CD14-positive monocyte (primary cell): Measurements from ENCODE around the gene LEMD1. TPM values are rescaled to one million over a fixed set of nuclear protein-coding genes. Genes with fewer than 3 reads are reported as not detected.

ENCODE experiments used
- DNase-seq, 3 donors: peaks; one replicate each; pipeline ENCODE4 v3.0.0-alpha.2; 2011 to 2022
- H2AFZ ChIP-seq: 2 replicates; pipeline ENCODE4 v1.6.0; 2012; ENCODE audit warnings: mild to moderate bottlenecking, low read depth, low read length, inconsistent platforms; ENCODE audit not compliant: insufficient read depth, poor library complexity, severe bottlenecking
- H3K27ac ChIP-seq, 2 donors: 1 replicate in 1 of 2; 2 replicates in 1 of 2; pipeline ENCODE4 v1.5.1; 2012 to 2013; ENCODE audit warnings: low read length in 2 of 2, control low read depth in 1 of 2, inconsistent platforms in 1 of 2, low read depth in 1 of 2, mild to moderate bottlenecking in 1 of 2
- H3K27me3 ChIP-seq, 2 donors: one replicate each; pipeline versions ENCODE4 v1.6.0 to v1.6.1; 2011 to 2013; ENCODE audit warnings: low read length in 2 of 2; ENCODE audit not compliant: control insufficient read depth in 2 of 2, insufficient read depth in 2 of 2
- H3K36me3 ChIP-seq, 2 donors: replicated peaks in 1 of 2; 1 replicate in 1 of 2; 2 replicates in 1 of 2; pipeline versions ENCODE4 v1.5.1 to v1.6.1; 2012 to 2013; ENCODE audit warnings: low read length in 2 of 2, control low read depth in 1 of 2, inconsistent platforms in 1 of 2, mild to moderate bottlenecking in 1 of 2; ENCODE audit not compliant: insufficient read depth in 2 of 2, control insufficient read depth in 1 of 2
- H3K4me1 ChIP-seq, 2 donors: 1 replicate in 1 of 2; 2 replicates in 1 of 2; pipeline versions ENCODE4 v1.5.1 to v1.6.1; 2012 to 2013; ENCODE audit warnings: low read length in 2 of 2, control low read depth in 1 of 2, inconsistent platforms in 1 of 2, mild to moderate bottlenecking in 1 of 2, moderate library complexity in 1 of 2; ENCODE audit not compliant: insufficient read depth in 2 of 2, control insufficient read depth in 1 of 2
- H3K4me2 ChIP-seq: replicated peaks from 2 replicates; pipeline ENCODE3; 2012; ENCODE audit warnings: low read length, moderate library complexity, mild to moderate bottlenecking; ENCODE audit not compliant: poor library complexity, severe bottlenecking; ENCODE audit errors: extremely low read depth
- H3K4me3 ChIP-seq, 3 experiments: fragments of 200-600 bp in 1 of 3; sonication (generic) in 1 of 3; replicated peaks in 1 of 3; 1 replicate in 2 of 3; 2 replicates in 1 of 3; pipeline ENCODE4 v1.5.1; 2011 to 2013; ENCODE audit warnings: low read length in 3 of 3, mild to moderate bottlenecking in 3 of 3, control low read depth in 2 of 3, low read depth in 2 of 3, inconsistent platforms in 1 of 3, moderate library complexity in 1 of 3
- H3K79me2 ChIP-seq: 2 replicates; pipeline ENCODE4 v1.6.0; 2012; ENCODE audit warnings: mild to moderate bottlenecking, control low read depth, inconsistent platforms, low read length, moderate library complexity; ENCODE audit not compliant: insufficient read depth
- H3K9ac ChIP-seq: 2 replicates; pipeline ENCODE4 v1.6.0; 2017; ENCODE audit warnings: low read length, mild to moderate bottlenecking; ENCODE audit not compliant: insufficient read depth, poor library complexity, severe bottlenecking
- H3K9me3 ChIP-seq, 2 donors: replicated peaks in 1 of 2; 1 replicate in 1 of 2; 2 replicates in 1 of 2; pipeline versions ENCODE4 v1.5.1 to v1.6.1; 2012 to 2013; ENCODE audit warnings: low read length in 2 of 2, control low read depth in 1 of 2; ENCODE audit not compliant: control insufficient read depth in 1 of 2, insufficient read depth in 1 of 2
- H4K20me1 ChIP-seq: 2 replicates; pipeline ENCODE4 v1.6.0; 2012; ENCODE audit warnings: mild to moderate bottlenecking, low read length, control low read depth, moderate library complexity; ENCODE audit not compliant: insufficient read depth
- H3K27ac Mint-ChIP-seq, 7 donors: one replicate each; pipeline ENCODE4 v1.8.0; 2020; ENCODE audit warnings: mild to moderate bottlenecking in 7 of 7, mixed read lengths in 7 of 7, moderate library complexity in 6 of 7, inconsistent platforms in 2 of 7
- H3K27me3 Mint-ChIP-seq, 3 donors: one replicate each; pipeline ENCODE4 v1.8.0; 2021 to 2022; ENCODE audit warnings: low read depth in 3 of 3, mild to moderate bottlenecking in 3 of 3, mixed read lengths in 3 of 3, moderate library complexity in 3 of 3, inconsistent platforms in 1 of 3
- H3K36me3 Mint-ChIP-seq, 2 donors: one replicate each; pipeline ENCODE4 v1.8.0; 2020; ENCODE audit warnings: mixed read lengths in 2 of 2, inconsistent platforms in 1 of 2, mild to moderate bottlenecking in 1 of 2
- H3K4me1 Mint-ChIP-seq: one replicate; pipeline ENCODE4 v1.8.0; 2020; ENCODE audit warnings: mild to moderate bottlenecking, mixed read lengths
- H3K4me3 Mint-ChIP-seq, 2 donors: one replicate each; pipeline ENCODE4 v1.8.0; 2020; ENCODE audit warnings: mild to moderate bottlenecking in 2 of 2, mixed read lengths in 2 of 2, moderate library complexity in 1 of 2
- H3K9me3 Mint-ChIP-seq, 7 donors: one replicate each; pipeline ENCODE4 v1.8.0; 2020 to 2022; ENCODE audit warnings: mixed read lengths in 7 of 7, mild to moderate bottlenecking in 6 of 7, moderate library complexity in 6 of 7, inconsistent platforms in 2 of 7
- WGBS: methylation state at CpG from one replicate; pipeline ENCODE4 v1.1.5; 2013; ENCODE audit warnings: missing lambda C conversion rate; ENCODE audit not compliant: insufficient coverage; 5-methylcytosine and 5-hydroxymethylcytosine counted together
- intact Hi-C, 2 donors: fragments of 100-400 bp; cut with micrococcal nuclease; formaldehyde crosslinking; loops; one replicate each; pipeline versions ENCODE4 v1.15.0 to v1.15.1; 2023
- polyA plus RNA-seq, 3 donors: library from polyadenylated mRNA; depleted of rRNA in 1 of 3; unstranded in 2 of 3; stranded (reverse) in 1 of 3; fragments of 300-500 nt in 2 of 3; fragments of >200 nt in 1 of 3; fragmentation: Illumina TruSeq in 2 of 3; gene quantifications; 1 replicate in 2 of 3; 2 replicates in 1 of 3; pipeline ENCODE4 v1.2.3, GENCODE V29; 2012 to 2021
- TF ChIP-seq, protein P1 (sequence below): fragments of 200-600 bp; IDR thresholded peaks from one replicate; pipeline ENCODE4 v1.8.0; 2022; ENCODE audit warnings: antibody characterized with exemption, mild to moderate bottlenecking

LEMD1 gene
- polyA plus RNA-seq, 3 donors: not detected

DNA sequence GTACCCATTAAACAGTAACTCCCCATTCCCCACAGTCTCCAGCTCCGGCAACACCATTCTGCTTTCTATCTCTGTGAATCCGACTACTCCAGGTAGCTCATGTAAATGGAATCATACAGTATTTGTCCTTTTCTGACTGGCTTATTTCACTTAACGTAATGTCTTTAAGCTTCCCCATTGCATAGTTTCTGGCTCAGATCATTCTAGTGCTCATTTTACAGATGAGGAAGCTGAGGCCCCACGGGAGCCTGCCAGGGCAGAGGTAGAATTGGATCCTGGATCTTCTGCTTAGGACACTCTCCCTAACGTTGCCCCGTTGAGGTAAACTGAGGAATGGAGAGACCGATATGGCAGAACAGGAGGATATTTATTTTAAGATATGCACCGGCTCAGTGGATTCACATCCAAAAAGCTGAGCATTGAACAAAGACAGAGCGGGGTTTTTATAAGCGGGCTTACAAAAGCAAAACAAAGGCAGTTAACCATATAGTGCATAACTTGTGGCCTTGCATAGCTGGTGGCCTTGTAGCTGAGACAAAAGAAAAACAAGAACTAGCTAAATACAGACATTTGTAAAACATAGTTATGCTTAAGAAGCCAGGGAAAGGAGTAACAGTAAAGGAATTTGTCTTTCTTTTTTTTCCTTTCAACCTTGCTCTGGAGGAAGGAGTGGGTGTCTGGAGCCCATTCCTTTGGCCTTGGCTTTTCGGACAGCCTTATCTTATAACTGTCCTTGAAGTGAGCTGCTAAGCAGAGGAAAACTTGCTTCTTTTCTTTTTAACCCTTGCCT, 49.8 kb downstream of the LEMD1 start:
- H3K79me2 ChIP-seq: no peaks in the 10 kb centered on the region
- no peak overlapping the region for H3K9ac ChIP-seq
- no peaks in the 10 kb centered on the region for H3K36me3 ChIP-seq
- Mint-ChIP-seq H3K4me1 (peaks cover 4% of the 10 kb centered on the region), H3K27ac (no peak overlapping the region), H3K36me3 (no peaks in the 10 kb centered on the region), H3K9me3 (no peaks in the 10 kb centered on the region), H3K4me3 (no peak overlapping the region), H3K27me3 (peaks cover 25 to 55% (median 29%) of the 10 kb centered on the region in 3 donors)
- H3K27me3 ChIP-seq: peaks cover 24 to 30% of the 10 kb centered on the region in 2 donors
- intact Hi-C loops: no loop called here
- DNase-seq: no peak
- H4K20me1 ChIP-seq: no peaks in the 10 kb centered on the region
- no peak overlapping the region for H3K27ac ChIP-seq
- H3K4me2 ChIP-seq: no peak overlapping the region
- no peak overlapping the region for H3K4me3 ChIP-seq
- H3K9me3 ChIP-seq: no peaks in the 10 kb centered on the region
- H2AFZ ChIP-seq: no peak overlapping the region
- no peaks in the 10 kb centered on the region for H3K4me1 ChIP-seq
- WGBS: 78% methylated on average over 4 of the region's 11 CpGs
- TF ChIP-seq, protein P1, sequence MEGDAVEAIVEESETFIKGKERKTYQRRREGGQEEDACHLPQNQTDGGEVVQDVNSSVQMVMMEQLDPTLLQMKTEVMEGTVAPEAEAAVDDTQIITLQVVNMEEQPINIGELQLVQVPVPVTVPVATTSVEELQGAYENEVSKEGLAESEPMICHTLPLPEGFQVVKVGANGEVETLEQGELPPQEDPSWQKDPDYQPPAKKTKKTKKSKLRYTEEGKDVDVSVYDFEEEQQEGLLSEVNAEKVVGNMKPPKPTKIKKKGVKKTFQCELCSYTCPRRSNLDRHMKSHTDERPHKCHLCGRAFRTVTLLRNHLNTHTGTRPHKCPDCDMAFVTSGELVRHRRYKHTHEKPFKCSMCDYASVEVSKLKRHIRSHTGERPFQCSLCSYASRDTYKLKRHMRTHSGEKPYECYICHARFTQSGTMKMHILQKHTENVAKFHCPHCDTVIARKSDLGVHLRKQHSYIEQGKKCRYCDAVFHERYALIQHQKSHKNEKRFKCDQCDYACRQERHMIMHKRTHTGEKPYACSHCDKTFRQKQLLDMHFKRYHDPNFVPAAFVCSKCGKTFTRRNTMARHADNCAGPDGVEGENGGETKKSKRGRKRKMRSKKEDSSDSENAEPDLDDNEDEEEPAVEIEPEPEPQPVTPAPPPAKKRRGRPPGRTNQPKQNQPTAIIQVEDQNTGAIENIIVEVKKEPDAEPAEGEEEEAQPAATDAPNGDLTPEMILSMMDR: no peak

DNA sequence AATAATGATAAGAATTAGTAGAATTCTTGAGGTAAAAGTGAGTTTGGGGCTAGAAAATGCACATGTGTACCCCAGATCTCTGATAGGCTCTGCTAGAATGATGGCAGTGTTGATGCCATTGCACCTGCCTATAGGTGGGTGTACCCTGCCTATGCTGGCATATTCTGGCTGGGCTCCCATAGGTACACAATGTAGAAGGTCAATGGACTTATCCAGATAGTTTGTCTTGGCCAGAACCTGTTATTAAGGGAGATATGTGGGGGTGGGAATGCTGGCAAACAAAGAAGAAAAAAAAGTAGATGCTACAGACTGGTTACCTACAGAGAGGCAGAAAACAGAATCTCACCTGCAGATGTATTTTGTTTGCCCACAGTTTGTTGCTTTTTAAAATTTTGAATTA, 51.1 kb downstream of the LEMD1 start:
- no peak for DNase-seq
- Mint-ChIP-seq H3K36me3 (no peaks in the 10 kb centered on the region), H3K27ac (no peak overlapping the region), H3K4me1 (peaks cover 2% of the 10 kb centered on the region), H3K9me3 (no peaks in the 10 kb centered on the region), H3K27me3 (peaks cover 19 to 45% (median 19%) of the 10 kb centered on the region in 3 donors), H3K4me3 (no peak overlapping the region)
- Histone ChIP-seq H3K4me3 (no peak overlapping the region), H3K4me1 (no peaks in the 10 kb centered on the region), H3K9me3 (no peaks in the 10 kb centered on the region), H3K27me3 (peaks cover 21 to 24% of the 10 kb centered on the region in 2 donors), H3K79me2 (no peaks in the 10 kb centered on the region), H4K20me1 (no peaks in the 10 kb centered on the region), H3K4me2 (no peak overlapping the region), H3K9ac (no peak overlapping the region), H3K36me3 (no peaks in the 10 kb centered on the region), H3K27ac (no peak overlapping the region), H2AFZ (no peak overlapping the region)
- TF ChIP-seq, protein P1: no peak
- intact Hi-C loops: no loop called here
